ENCODE results near the gene E2F3.
"Not testable (repeated sequence)": the region's sequence is repeated elsewhere in the genome, so short reads cannot be mapped to it uniquely, and the experiment has no call there.

E2F3 gene

DNA sequence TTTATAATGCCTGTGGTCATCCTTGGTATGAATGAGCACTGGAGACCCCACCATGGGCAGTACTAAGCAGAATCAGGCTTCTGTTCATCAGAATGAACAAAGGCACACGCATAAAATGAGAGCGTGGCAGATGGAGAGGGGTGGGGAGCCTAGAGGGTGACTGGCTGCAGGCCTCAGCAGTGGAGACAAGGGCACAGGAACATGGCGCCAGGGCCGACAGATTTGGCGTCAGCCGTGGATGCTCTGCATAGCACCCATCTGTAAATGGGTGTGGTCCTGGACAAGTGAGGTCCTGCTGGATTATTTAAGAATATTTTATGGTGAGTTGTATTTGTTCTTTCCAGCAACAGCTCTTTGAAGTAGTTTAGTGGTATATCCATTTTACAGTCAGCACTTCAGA is 33.1 kb downstream of the E2F3 start:
- no peak for DNase-seq

DNA sequence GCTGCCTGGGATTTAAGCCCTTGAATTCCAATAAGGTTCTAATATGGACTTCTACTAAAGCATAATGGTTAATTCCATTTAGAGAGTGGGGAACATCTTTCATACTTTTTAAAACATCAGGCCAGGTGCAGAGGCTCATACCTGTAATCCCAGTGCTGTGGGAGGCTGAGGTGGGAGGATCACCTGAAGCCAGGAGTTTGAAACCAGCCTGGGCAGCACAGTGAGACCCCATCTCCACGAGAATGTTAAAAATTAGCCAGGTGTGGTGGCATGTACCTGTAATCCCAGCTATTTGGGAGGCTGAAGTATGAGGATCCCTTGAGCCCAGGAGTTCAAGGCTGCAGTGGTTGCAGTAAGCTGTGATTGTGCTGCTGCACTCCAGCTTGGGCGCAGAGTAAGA is 35.0 kb downstream of the E2F3 start:
- DNase-seq = no peak

DNA sequence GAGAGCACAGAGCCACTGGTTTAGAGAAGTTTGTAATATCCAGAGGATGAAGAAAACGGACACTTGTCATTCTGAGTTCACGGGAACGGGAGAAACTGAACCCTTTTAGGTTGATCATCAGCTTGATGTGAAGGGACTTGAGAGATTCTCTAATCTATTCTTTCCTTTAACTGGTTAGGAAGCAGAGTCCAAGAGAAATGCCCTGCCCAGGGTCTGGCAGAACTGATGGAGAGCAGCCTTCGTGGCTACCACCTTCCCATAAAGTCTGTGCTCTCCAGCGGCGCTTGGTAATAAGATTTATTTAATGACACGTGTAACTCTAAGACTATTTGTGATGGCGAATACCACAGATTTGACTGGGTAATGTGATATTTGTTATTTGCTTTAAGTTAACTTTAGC is 36.0 kb downstream of the E2F3 start:
- DNase-seq = no peak

DNA sequence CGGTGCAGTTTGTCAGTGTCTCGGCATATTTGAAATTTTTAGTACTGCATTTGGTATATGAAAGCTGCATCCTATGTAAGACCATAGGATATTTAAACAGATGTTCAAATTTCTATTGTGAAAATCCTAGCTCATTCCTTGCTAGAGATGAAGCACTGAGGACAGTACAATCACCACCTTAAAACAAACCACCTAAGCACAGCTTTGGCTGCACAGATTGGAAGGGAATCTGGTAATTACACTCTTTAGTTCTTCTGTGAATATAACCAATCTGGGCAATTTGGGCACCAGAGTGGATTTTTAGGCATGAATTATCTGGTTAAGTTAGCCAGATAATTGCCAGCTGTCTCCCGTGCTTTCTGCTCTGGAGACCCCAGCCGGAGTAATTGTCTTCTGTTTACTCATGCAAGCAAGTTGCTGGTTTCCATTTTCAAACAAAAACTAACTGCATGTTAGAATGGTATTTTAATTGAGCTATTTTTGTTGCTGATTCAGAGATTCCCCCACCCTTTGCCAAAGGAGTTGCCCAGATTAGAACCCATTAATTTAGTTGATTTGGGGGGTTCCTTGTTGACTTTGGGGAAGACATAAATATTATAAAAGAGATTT is 36.9 kb downstream of the E2F3 start:
- no peak for DNase-seq

DNA sequence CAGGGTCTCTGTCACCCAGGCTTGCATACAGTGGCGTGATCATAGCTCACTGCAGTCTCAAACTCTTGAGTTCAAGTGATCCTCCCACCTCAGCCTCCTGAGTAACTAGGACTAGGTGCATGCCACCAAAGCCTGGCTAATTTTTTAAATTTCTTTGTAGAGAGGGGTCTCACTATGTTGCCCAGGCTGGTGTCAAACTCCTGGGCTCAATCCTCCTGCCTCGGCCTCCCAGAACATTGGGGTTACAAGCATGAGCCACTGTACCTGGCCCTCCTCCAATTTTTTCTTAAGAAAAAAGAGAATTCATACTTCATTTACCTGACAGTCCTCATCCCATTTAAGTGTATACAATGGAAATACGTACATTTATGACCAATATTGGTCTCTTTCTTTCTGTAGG is 37.9 kb downstream of the E2F3 start:
- DNase-seq = no peak

DNA sequence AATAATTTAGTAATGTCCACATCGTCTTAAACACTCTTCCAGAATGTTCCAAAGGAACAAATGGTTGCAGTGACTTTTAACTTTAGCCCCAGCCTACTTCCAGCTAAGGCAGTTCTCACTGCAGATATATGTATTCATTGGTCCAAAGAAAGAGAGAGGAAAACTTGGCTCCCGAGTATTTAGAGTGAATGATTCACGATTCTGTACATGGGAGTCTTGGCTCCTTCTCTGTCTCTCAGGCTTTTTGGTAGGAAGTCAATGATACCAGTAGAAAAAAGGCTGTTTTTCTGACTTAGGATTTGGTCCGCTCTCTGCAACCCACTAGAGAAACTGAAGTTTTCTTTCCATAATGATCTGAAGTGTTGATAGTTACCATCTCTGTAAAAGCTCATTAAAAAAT is 38.6 kb downstream of the E2F3 start:
- DNase-seq = no peak

DNA sequence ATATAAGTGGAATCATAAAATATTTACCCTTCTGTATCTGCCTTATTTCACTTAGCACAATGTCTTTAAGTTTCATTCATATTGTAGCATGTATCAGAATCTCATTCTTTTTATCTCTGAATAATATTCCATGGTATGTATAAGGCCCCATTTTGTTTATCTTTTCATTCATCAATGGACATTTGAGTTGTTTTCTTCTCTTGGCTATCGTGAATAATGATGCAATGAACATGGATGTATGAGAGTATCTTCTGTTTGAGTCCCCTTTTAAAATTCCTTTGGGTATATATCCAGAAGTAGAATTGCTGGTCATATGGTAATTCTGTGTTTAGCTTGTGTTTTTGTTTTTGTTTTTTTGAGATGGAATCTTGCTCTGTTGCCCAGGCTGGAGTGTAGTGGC is 39.6 kb downstream of the E2F3 start:
- no peak for DNase-seq

DNA sequence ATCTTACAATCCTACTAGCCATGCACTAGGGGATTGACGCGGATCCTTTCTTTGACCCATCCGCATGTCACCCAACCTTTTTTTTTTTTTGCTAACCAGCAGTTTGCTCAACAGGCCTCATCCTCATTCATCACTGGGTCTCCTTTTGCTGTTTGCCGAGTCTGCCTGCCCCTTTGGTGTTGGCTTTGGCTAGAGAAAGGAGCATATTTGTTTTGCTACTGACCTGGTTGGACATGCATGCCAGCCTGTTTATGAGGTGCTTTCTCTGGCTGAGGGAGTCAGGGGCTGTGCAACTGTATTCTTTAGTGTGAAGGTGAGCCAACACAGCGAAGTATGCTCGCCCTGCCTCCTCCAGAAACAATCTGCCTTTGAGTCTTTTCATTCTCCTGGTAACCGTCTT is 40.2 kb downstream of the E2F3 start:
- no peak for DNase-seq

DNA sequence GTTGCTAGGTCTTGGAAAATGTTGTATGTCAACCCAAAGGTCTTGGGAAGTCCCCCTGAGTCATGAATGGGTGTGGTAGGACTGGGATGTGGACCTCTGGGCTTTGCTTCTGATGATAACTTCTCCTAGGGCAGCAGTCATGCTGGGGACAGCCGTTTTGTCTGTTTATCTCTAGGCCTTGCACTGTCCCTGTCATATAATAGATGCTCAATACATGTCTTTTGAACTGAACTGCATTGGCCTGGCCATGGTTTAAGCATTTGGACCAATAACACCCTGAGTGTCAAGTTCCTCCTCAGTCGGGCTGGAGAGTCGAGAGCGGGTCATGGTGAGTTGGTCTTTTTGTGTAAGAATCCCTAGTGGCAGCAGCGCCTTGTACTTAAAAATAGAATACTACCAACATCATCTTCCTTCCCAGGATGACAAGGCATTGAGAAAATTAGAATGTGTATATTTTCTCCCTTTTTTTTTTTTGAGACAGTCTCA is 43.1 kb downstream of the E2F3 start:
- DNase-seq = no peak

DNA sequence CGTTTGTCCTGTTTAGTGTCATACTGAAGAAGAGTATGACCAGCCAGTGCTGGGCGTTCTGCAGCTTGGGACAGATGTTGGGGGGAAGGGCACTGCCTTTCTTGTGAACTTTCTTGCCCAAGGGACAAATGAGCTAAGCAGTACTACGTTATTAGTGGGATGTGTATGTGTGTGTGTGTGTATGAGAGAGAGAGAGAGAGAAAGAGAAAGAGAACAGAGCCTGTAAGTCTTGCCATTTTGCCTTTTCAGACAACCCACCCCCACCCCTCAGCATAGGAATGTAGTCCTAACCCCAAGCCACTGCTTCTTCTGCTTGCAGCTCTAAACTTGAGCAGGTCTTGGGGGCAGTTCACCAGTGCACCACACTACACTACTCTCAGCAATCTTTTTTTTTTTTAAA is 45.5 kb downstream of the E2F3 start:
- no peak for DNase-seq

DNA sequence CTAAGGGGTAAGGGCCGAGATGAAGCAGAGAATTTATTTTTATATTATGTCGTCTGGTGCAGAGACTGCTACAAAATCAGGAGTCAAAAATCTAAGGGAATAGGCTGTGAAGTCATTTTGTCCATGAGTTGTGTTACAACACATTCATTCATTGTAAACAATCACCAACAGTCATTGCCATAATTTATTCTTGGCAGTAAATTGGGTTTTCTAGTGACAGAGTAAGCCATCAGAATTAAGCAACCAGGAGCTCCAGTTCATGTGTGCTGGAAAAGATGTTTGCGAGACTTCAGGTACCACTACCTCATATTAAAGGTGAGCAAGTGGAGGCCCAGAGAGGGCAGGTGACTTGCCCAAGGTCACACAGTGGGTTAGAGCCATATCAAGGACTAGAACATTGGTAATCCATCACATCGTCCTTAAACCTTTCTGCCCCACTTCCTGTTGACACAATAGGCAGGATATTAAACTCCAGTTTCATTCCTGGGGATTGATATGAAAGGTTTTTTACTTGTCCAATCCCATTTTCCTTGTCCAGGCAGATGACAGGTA is 46.0 kb downstream of the E2F3 start:
- no peak for DNase-seq

DNA sequence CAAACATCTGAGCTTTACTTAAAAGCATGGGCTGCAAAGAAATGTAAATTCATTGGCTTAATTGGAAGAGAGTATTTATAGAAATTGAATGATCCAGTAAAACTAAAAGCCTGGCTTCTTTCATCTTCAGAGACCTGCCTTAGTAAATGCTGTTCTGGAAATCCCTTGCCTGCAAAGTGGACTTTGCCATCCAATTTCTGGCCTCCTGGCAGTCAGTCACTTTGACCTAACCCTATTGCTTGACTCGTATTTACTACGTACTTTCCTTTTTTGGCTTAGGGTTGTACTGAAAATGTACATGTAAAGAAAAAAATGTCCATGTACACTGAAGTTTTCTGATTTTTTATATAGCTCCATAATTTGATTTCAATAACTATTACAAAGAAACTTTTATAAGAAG is 47.1 kb downstream of the E2F3 start:
- DNase-seq = no peak

DNA sequence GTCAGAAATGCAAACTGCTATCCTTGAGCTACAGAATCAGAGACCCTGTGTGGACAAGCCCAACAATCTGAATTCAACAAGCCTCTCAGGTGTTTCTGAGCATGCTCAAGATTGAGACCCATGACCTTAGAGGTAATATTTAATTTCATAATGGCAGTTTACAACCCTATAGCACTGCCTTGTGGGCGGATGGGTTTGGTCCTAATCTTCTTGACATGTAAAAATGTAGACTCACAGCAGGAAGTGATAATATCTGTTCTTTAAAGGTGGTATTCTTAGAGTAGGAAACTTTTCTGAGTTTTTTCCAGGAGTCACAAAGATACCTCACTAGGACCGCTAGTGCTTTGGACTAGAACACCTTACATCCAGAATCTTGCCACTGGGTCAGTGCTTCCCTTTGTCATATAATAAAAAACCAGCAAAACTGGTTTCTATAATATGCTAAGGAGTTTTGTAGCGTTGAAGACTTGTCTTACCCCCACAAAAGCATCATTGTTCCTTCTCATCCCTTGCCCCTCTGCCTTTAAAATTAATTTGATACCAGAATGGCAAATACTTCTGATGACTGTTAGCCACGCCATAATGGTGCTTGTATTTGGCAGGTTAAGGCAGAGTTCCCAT is 52.6 kb downstream of the E2F3 start:
- no peak for DNase-seq

DNA sequence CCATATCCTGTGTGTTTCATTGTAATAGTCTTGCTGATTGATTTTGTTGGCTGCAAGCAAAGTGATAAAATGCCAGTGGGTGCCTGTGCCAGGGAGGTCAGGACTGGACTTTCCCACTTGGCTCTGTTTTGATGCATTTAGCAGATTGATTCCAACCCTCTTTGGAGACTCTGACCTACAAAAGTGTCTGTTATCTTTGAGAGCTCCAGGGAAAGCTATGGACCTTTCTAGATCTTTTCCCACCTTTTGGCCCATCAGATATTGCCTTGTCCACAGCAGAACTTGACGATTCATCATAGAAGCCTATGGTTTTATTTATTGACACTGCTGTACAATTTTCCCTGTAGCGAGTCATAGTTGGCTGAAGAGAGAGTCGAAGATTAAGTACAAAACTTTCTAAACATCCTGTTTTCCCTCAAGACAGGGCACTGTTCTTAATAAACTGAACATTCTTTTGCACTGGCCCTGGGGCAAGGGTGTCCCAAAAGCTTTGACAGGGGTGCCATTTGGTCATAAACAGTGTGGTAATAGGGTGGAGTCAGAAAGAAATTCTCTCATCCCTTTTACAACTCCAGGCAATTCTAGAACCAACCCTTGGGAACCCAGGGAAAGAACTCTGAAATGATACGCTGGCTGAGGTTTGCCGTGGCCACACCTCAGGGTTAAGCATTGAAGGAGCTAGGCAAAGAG is 53.7 kb downstream of the E2F3 start:
- no peak for DNase-seq

DNA sequence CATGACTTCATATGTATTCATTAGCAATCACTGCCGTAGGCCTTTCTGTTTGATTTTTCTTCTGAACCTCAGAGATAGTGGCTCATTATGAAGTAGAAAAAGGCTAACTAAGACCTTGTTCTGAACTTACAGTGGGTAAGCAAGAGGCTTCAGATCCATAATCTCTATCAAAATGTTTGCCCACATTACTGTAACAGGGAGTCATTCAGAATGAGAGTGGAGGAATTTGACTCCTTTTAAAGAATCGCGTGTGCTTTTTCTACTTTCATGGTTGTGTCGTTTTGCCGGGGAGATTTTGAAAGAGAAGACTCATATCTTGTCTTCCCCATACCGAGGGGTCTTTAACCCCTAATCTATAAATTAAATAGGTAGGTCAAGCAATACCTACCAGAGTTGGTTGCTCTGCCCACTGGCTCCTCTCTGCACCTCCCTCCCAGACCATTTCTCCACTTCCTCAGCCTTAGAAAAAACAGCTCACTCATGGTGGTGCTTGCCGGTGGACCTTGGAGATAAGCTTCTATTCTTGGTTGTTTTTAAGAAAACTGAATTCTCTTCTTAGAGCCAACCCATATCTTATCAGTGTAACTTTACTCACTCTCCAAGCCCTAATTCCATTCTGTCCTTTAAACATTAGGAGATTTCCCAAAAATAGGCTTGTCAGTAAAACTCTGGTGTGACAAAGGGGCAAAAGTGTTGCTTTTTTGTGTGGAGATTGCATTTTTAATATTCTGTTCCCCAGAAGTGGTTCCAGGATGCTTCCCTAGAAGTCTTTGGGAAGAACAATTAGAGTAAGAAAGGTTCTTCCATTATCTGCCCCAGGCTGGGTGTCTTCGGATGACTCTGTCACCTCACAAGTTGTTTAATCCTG is 56.6 kb downstream of the E2F3 start:
- no peak for DNase-seq

DNA sequence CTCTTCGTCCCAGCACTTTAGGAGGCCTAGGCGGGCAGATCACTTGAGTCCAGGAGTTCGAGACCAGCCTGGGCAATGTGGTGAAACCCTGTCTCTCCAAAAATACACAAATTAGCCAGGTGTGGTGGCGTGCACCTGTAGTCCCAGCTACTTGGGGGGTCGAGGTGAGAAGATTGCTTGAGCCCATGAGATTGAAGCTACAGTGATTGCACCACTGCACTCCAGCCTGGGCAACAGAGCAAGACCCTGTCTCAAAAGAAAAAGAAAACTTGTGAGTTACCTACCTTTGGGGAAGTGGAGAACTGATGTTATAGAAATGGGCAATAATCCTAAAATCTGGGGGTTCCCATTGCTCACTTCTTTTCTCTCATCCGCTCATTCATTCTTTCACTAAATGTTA is 58.0 kb downstream of the E2F3 start:
- DNase-seq = no peak

DNA sequence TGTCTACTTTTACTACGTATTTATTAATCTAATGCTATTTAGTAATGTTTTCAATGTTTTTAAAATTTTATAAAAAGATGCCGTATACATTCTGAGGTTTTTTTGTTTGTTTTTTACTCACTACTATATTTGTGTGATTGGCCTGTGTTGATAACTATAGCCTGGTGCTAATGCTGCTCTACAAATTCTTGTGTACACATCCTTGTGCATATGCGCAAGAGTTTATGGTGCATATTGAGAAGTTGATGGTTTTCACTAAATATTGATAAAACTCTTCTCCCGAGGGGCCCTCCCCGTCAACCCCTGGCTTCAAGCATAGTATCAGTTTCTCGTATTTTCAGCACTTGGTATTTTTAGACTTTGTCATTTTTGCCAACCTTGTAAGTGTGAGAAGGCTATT is 59.9 kb downstream of the E2F3 start:
- DNase-seq = no peak

DNA sequence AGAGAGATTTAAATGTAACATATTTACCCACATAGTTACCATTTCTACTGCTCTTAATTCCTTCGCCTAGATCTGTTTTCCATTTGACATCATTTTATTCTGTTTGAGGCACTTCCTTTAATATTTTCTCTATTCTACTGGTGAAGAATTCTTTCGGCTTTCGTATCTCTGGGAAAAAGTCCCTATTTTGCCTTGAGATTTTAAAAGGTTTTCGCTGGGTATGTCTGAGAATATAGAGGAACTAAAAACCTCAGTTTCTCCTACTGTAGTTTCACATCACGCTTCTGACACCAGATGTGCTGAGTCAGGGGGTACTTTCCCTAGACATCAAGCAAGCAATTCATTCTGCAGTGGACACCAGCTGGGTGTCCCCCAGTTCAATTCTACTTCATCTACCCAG is 61.7 kb downstream of the E2F3 start:
- DNase-seq = no peak

DNA sequence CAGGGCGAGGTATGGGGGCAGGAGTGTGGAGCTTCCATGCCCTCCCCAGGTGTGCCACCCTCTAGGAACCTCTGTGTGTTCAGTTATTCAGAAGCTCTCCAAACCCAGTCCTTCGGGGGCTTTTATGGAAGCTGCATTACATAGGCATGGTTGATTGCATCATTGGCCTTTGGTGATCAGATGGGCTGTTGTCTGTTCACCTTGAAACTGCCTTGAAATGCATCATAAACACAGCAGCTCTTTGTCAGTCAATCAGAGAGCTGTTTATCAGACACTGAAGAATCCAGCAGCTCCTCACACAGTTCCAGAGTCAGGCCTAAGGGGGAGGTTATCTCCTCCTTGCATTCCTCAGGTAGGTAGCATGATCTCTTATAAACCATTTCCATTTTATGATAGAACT is 62.4 kb downstream of the E2F3 start:
- no peak for DNase-seq

DNA sequence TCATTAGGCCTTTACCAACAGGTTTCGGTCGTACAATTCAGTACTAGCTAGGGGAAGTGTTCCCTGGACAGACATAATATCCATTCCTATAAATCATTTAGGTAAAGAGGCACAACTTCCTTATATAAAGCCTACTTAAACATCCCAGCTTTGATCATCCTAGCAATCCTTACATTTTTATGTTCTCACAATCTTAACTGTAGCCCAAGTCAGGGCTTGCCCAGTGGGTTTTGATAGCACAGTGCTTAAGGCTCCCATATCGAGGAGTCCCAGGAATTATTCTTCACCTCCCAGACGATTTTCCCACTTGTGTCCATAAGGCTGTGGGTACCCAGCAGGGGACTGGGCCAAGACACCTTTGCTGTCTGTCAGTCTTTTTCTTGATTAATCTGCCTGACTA is 63.2 kb downstream of the E2F3 start:
- no peak for DNase-seq

DNA sequence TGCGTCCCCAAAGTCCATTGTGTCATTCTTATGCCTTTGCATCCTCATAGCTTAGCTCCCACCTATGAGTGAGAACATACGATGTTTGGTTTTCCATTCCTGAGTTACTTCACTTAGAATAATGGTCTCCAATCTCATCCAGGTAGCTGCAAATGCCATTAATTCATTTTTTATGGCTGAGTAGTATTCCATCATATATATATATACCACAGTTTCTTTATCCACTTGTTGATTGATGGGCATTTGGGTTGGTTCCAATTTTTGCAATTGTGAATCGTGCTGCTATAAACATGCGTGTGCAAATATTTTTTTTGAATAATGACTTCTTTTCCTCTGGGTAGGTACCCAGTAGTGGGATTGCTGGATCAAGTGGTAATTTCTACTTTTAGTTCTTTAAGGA is 63.9 kb downstream of the E2F3 start:
- DNase-seq = not testable (repeated sequence)

DNA sequence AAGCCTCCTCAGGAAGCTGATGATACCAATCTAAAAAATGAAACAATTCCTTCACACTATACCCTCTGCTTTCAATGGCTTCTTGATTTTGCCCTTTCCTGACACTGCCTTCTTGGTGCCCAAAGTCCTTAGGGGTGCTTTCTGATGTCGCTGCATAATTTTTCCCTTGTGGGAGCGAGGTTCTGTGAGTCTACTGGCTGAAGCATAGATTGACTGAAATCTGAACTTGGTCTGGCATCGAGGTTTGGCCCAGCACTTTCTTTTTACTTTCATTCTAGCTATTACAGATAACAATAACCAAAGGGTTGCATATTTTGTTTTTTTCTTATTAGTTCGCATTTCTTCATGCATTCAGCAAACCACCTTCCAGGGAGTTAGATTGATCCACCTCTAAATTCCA is 65.8 kb downstream of the E2F3 start:
- no peak for DNase-seq

DNA sequence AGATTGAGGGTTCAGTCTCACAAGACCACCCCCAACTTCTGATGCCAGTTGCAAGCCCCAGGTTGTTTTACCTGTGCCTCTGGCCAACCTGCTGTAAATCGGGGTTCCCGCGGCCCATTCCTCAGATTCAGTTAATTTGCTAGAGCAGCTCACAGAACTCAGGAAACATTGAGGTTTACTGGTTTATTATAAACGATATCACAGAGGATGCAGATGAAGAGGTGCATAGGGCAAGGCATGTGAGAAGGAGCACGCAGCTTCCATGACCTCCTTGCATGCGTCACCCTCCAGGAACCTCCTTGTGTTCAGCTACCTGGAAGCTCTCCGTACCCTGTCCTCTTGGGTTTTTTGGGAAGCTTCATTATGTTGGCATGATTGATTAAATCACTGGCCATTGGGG is 66.5 kb downstream of the E2F3 start:
- no peak for DNase-seq

All from DMS79 (cell line).